Endometrium (tissue), 2 donors: ENCODE data around the gene DDX25.

Source experiments
- FAIRE-seq: peaks from 2 replicates; lab custom pipeline; 2012; peaks lifted over from hg19 to GRCh38; lab: Jason Lieb, UNC
- donor health status: control.
- donor health status: control.

The DDX25 gene

GRCh38 chr11:125978181-125978716 is 73.9 kb downstream of the DDX25 start:
- no peak for FAIRE-seq
